HG03457 (cell line): ENCODE results near the gene ZBTB7B.
"Not testable (repeated sequence)": the region's sequence is repeated elsewhere in the genome, so short reads cannot be mapped to it uniquely, and the experiment has no call there.

Experiments used
- ATAC-seq: cut with Tn5 transposase; IDR thresholded peaks from one replicate; pipeline ENCODE4 v1.9.1; 2021; ENCODE audit warnings: moderate number of reproducible peaks; ENCODE audit not compliant: unreplicated experiment

The ZBTB7B gene

GRCh38 chr1:154967331-154967950, 35.2 kb upstream of the ZBTB7B start:
- ATAC-seq = no peak

GRCh38 chr1:154968731-154969130, 33.9 kb upstream of the ZBTB7B start:
- ATAC-seq = no peak

- ATAC-seq = no peak
Measured at GRCh38 chr1:154969246-154969645, 33.4 kb upstream of the ZBTB7B start.

GRCh38 chr1:154969860-154970452, 32.6 kb upstream of the ZBTB7B start:
- no peak for ATAC-seq

GRCh38 chr1:154970631-154971340, 31.8 kb upstream of the ZBTB7B start, which contains the start of gene SHC1:
TSS of gene SHC1 (minus strand) at chr1:154970747. CDS start at chr1:154970526, 221 bp downstream.
- no peak for ATAC-seq

- no peak for ATAC-seq
Measured at GRCh38 chr1:154971341-154971998, 31.1 kb upstream of the ZBTB7B start.

- ATAC-seq = no peak
Measured at GRCh38 chr1:154972213-154972516, 30.4 kb upstream of the ZBTB7B start.

GRCh38 chr1:154972517-154973343, 29.9 kb upstream of the ZBTB7B start:
- ATAC-seq = no peak

GRCh38 chr1:154973344-154974101, 29.1 kb upstream of the ZBTB7B start:
- ATAC-seq = no peak

GRCh38 chr1:154974102-154974807, 28.3 kb upstream of the ZBTB7B start, which contains the start of gene CKS1B:
TSS of gene CKS1B (plus strand) at chr1:154974681. CDS start at chr1:154974746, 65 bp downstream.
- peak; percentile 66 for ATAC-seq

GRCh38 chr1:154974808-154975408, 27.7 kb upstream of the ZBTB7B start:
- ATAC-seq = peak; percentile 30

GRCh38 chr1:154975409-154976059, 27.1 kb upstream of the ZBTB7B start:
- no peak for ATAC-seq

- not testable (repeated sequence) for ATAC-seq
Measured at GRCh38 chr1:154977762-154978161, 24.8 kb upstream of the ZBTB7B start.

- no peak for ATAC-seq
Measured at GRCh38 chr1:154978360-154978759, 24.2 kb upstream of the ZBTB7B start.

- no peak for ATAC-seq
Measured at GRCh38 chr1:154982341-154982740, 20.3 kb upstream of the ZBTB7B start.

- ATAC-seq = peak; percentile 86
Measured at GRCh38 chr1:154982897-154983648, 19.5 kb upstream of the ZBTB7B start, which contains the start of gene FLAD1. TSS of gene FLAD1 (plus strand) at chr1:154983344. CDS start at chr1:154983695, 351 bp downstream.

- ATAC-seq = no peak
Measured at GRCh38 chr1:154983776-154984466, 18.7 kb upstream of the ZBTB7B start.
